ENCODE data around the gene ATP6V1C2. TPM values are rescaled to one million over a fixed set of nuclear protein-coding genes. Genes with fewer than 3 reads are reported as not detected.

The ATP6V1C2 gene
- total and polyA plus RNA-seq, 2 experiments from 2014 or later, result 0.14 to 2.1 TPM

DNA sequence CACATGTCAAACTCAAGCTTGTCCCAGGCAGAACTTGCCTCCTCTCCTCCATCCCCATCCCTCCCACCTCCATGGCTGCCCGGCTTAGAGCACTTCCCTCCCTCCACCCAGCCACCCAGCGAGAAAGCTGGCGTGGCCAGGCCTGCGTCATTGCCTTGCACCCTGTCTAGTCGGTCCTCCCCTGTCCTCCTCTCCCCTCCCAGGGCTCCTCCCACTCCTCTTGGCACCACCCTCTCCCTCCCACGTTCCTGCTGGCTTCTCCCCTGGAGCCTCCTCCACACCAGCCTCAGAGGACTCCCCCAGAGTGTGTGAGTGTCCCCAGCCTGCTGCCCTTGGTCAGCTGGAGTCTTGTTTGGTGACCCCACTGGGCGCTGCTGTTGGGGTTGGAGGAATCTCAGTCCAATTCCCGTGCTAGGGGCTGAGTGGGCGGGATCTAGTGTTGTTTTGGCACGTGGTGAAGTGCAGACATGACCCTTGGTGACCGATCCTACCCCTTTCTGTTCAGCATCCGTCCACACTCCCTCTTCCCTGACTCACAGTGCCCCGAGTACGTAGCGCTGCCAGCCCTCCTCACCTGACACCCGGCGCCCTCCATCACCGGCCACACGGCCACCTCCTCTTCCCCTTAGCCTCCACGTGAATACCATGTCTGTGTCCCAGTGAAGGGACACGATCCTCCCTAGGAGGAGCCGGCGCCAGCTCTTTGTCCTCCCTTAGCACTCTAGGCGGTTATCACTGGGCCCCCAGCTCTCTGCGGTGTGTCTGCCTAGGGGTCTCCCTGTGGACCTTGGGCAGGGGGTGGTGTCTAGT lies 41.4 kb downstream of the ATP6V1C2 start:
- no peaks in the 10 kb centered on the region for H3K9me3 Mint-ChIP-seq
- H3K4me3 Mint-ChIP-seq, result no peak overlapping the region
- H3K4me3 ChIP-seq, result no peak overlapping the region
- no peaks in the 10 kb centered on the region for H3F3A ChIP-seq (replicated peaks; ENCODE audit: low read depth)
- H3K79me2 ChIP-seq (replicated peaks; ENCODE audit: insufficient read depth), result no peaks in the 10 kb centered on the region
- no peaks in the 10 kb centered on the region for H3K36me3 ChIP-seq (ENCODE audit: insufficient read depth)
- TF ChIP-seq ZNF331 (CRISPR knock-in tag; IDR thresholded peaks at IDR 0.05; ENCODE audit: low read depth) (no peak), JUNB (IDR thresholded peaks at IDR 0.05; ENCODE audit: unreplicated experiment) (no peak), ZNF114 (CRISPR knock-in tag; IDR thresholded peaks at IDR 0.05) (no peak), EZH2phosphoT487 (IDR thresholded peaks at IDR 0.05; ENCODE audit: unreplicated experiment) (no peak), CREB1 (CRISPR knock-in tag; IDR thresholded peaks at IDR 0.05; ENCODE audit: low read depth) (no peak), EZH2 (IDR thresholded peaks at IDR 0.05; ENCODE audit: low read depth, unreplicated experiment) (no peak), STAT1 (IDR thresholded peaks at IDR 0.05; ENCODE audit: unreplicated experiment) (no peak), POLR2AphosphoS5 (IDR thresholded peaks at IDR 0.05; ENCODE audit: low read depth) (no peak), NANOG (IDR thresholded peaks at IDR 0.05; ENCODE audit: borderline replicate concordance) (no peak)
- TF ChIP-seq, protein P1, sequence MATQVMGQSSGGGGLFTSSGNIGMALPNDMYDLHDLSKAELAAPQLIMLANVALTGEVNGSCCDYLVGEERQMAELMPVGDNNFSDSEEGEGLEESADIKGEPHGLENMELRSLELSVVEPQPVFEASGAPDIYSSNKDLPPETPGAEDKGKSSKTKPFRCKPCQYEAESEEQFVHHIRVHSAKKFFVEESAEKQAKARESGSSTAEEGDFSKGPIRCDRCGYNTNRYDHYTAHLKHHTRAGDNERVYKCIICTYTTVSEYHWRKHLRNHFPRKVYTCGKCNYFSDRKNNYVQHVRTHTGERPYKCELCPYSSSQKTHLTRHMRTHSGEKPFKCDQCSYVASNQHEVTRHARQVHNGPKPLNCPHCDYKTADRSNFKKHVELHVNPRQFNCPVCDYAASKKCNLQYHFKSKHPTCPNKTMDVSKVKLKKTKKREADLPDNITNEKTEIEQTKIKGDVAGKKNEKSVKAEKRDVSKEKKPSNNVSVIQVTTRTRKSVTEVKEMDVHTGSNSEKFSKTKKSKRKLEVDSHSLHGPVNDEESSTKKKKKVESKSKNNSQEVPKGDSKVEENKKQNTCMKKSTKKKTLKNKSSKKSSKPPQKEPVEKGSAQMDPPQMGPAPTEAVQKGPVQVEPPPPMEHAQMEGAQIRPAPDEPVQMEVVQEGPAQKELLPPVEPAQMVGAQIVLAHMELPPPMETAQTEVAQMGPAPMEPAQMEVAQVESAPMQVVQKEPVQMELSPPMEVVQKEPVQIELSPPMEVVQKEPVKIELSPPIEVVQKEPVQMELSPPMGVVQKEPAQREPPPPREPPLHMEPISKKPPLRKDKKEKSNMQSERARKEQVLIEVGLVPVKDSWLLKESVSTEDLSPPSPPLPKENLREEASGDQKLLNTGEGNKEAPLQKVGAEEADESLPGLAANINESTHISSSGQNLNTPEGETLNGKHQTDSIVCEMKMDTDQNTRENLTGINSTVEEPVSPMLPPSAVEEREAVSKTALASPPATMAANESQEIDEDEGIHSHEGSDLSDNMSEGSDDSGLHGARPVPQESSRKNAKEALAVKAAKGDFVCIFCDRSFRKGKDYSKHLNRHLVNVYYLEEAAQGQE (IDR thresholded peaks at IDR 0.05; ENCODE audit: unreplicated experiment), result no peak
- TF ChIP-seq, protein P2, sequence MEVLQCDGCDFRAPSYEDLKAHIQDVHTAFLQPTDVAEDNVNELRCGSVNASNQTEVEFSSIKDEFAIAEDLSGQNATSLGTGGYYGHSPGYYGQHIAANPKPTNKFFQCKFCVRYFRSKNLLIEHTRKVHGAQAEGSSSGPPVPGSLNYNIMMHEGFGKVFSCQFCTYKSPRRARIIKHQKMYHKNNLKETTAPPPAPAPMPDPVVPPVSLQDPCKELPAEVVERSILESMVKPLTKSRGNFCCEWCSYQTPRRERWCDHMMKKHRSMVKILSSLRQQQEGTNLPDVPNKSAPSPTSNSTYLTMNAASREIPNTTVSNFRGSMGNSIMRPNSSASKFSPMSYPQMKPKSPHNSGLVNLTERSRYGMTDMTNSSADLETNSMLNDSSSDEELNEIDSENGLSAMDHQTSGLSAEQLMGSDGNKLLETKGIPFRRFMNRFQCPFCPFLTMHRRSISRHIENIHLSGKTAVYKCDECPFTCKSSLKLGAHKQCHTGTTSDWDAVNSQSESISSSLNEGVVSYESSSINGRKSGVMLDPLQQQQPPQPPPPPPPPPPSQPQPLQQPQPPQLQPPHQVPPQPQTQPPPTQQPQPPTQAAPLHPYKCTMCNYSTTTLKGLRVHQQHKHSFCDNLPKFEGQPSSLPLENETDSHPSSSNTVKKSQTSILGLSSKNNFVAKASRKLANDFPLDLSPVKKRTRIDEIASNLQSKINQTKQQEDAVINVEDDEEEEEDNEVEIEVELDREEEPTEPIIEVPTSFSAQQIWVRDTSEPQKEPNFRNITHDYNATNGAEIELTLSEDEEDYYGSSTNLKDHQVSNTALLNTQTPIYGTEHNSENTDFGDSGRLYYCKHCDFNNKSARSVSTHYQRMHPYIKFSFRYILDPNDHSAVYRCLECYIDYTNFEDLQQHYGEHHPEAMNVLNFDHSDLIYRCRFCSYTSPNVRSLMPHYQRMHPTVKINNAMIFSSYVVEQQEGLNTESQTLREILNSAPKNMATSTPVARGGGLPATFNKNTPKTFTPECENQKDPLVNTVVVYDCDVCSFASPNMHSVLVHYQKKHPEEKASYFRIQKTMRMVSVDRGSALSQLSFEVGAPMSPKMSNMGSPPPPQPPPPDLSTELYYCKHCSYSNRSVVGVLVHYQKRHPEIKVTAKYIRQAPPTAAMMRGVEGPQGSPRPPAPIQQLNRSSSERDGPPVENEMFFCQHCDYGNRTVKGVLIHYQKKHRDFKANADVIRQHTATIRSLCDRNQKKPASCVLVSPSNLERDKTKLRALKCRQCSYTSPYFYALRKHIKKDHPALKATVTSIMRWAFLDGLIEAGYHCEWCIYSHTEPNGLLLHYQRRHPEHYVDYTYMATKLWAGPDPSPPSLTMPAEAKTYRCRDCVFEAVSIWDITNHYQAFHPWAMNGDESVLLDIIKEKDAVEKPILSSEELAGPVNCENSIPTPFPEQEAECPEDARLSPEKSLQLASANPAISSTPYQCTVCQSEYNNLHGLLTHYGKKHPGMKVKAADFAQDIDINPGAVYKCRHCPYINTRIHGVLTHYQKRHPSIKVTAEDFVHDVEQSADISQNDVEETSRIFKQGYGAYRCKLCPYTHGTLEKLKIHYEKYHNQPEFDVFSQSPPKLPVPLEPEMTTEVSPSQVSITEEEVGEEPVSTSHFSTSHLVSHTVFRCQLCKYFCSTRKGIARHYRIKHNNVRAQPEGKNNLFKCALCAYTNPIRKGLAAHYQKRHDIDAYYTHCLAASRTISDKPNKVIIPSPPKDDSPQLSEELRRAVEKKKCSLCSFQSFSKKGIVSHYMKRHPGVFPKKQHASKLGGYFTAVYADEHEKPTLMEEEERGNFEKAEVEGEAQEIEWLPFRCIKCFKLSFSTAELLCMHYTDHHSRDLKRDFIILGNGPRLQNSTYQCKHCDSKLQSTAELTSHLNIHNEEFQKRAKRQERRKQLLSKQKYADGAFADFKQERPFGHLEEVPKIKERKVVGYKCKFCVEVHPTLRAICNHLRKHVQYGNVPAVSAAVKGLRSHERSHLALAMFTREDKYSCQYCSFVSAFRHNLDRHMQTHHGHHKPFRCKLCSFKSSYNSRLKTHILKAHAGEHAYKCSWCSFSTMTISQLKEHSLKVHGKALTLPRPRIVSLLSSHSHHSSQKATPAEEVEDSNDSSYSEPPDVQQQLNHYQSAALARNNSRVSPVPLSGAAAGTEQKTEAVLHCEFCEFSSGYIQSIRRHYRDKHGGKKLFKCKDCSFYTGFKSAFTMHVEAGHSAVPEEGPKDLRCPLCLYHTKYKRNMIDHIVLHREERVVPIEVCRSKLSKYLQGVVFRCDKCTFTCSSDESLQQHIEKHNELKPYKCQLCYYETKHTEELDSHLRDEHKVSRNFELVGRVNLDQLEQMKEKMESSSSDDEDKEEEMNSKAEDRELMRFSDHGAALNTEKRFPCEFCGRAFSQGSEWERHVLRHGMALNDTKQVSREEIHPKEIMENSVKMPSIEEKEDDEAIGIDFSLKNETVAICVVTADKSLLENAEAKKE (CRISPR knock-in tag; IDR thresholded peaks at IDR 0.05), result no peak
- TF ChIP-seq, protein P3, sequence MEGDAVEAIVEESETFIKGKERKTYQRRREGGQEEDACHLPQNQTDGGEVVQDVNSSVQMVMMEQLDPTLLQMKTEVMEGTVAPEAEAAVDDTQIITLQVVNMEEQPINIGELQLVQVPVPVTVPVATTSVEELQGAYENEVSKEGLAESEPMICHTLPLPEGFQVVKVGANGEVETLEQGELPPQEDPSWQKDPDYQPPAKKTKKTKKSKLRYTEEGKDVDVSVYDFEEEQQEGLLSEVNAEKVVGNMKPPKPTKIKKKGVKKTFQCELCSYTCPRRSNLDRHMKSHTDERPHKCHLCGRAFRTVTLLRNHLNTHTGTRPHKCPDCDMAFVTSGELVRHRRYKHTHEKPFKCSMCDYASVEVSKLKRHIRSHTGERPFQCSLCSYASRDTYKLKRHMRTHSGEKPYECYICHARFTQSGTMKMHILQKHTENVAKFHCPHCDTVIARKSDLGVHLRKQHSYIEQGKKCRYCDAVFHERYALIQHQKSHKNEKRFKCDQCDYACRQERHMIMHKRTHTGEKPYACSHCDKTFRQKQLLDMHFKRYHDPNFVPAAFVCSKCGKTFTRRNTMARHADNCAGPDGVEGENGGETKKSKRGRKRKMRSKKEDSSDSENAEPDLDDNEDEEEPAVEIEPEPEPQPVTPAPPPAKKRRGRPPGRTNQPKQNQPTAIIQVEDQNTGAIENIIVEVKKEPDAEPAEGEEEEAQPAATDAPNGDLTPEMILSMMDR (conservative IDR thresholded peaks at IDR 0.05; ENCODE audit: low read depth in 2 of 2), result no peak
- TF ChIP-seq, protein P4, sequence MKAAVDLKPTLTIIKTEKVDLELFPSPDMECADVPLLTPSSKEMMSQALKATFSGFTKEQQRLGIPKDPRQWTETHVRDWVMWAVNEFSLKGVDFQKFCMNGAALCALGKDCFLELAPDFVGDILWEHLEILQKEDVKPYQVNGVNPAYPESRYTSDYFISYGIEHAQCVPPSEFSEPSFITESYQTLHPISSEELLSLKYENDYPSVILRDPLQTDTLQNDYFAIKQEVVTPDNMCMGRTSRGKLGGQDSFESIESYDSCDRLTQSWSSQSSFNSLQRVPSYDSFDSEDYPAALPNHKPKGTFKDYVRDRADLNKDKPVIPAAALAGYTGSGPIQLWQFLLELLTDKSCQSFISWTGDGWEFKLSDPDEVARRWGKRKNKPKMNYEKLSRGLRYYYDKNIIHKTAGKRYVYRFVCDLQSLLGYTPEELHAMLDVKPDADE (IDR thresholded peaks at IDR 0.05), result no peak
- DNase-seq (ENCODE audit: low spot score) (no peak), ATAC-seq (peak; percentile 44)
- H3K36me3 Mint-ChIP-seq (ENCODE audit: low read depth), result no peaks in the 10 kb centered on the region
- 0 out of 3 replicates have a peak, but pooled peaks cover 4% of the 10 kb centered on the region for H3K4me1 Mint-ChIP-seq
- H2AFZ ChIP-seq, result peak overlapping the region; percentile 85
- no peaks in the 10 kb centered on the region for H3K4me1 ChIP-seq (ENCODE audit: insufficient read depth)
- no peaks in the 10 kb centered on the region for H3K9me2 ChIP-seq (ENCODE audit: insufficient read depth)
- H3K27ac Mint-ChIP-seq, result no peak overlapping the region
- peaks cover 9% of the 10 kb centered on the region for H3K27me3 Mint-ChIP-seq (ENCODE audit: insufficient read depth, low read depth, poor library complexity)
- no peak overlapping the region for H3K4me2 ChIP-seq
- H4K20me1 ChIP-seq (replicated peaks; ENCODE audit: insufficient read depth), result no peaks in the 10 kb centered on the region
- no peaks in the 10 kb centered on the region for H3K27me3 ChIP-seq (ENCODE audit: insufficient read depth)
- H3K27ac ChIP-seq (ENCODE audit: low read depth), result no peak overlapping the region
